ENCODE measurements around the gene THAP3.

- TF ChIP-seq CTCF (IDR thresholded peaks at IDR 0.05): no peak
- TF ChIP-seq POLR2A (IDR thresholded peaks at IDR 0.05): peak; percentile 72
- TF ChIP-seq POLR2AphosphoS5 (IDR thresholded peaks at IDR 0.05): peak; percentile 66 to 77 (median 76)
These were observed 23.4 kb upstream of the THAP3 start for GRCh38 chr1:6601049-6601922.
